ENCODE measurements around the gene C1D. TPM values are rescaled to one million over a fixed set of nuclear protein-coding genes. Genes with fewer than 3 reads are reported as not detected.
"Not testable (repeated sequence)": the region's sequence is repeated elsewhere in the genome, so short reads cannot be mapped to it uniquely, and the experiment has no call there.

The C1D gene
- total RNA-seq, 2 experiments from 2014 or later = 19.1 to 36.3 TPM

GRCh38 chr2:67997528-67997900 is 65.3 kb downstream of the C1D start:
- Histone ChIP-seq H3K4me1 (ENCODE audit: insufficient read depth, low read length, poor library complexity, severe bottlenecking) (no peaks in the 10 kb centered on the region), H3K36me3 (ENCODE audit: insufficient read depth, low read length) (no peaks in the 10 kb centered on the region), H3K9me3 (ENCODE audit: low read length) (no peaks in the 10 kb centered on the region), H3K79me2 (ENCODE audit: insufficient read depth, low read depth, low read length) (no peaks in the 10 kb centered on the region), H3K4me2 (ENCODE audit: low read length) (no peak overlapping the region), H3K27ac (ENCODE audit: low read depth, low read length, poor library complexity, severe bottlenecking) (no peak overlapping the region), H2AFZ (ENCODE audit: low read length) (no peak overlapping the region), H4K20me1 (ENCODE audit: insufficient read depth, low read length) (no peaks in the 10 kb centered on the region), H3K4me3 (ENCODE audit: low read depth, low read length, poor library complexity, severe bottlenecking) (no peak overlapping the region), H3K9me2 (ENCODE audit: insufficient read depth, low read length) (no peaks in the 10 kb centered on the region)
- intact Hi-C loops (cut with micrococcal nuclease; ENCODE audit: unreplicated experiment) = no loop called here
- POLR2A ChIA-PET = no interaction called here
- BruUV-seq (replicated peaks) = no TSS peak
- CTCF ChIA-PET (ENCODE audit: unreplicated experiment) = no interaction called here
- DNase-seq (ENCODE audit: low spot score) = no peak
- TF ChIP-seq EZH2phosphoT487 (IDR thresholded peaks at IDR 0.05; ENCODE audit: borderline replicate concordance, low read depth, low read length) = no peak
- no peak for TF ChIP-seq CTCF (conservative IDR thresholded peaks at IDR 0.05; ENCODE audit: low read length)

- TF ChIP-seq EZH2phosphoT487 (IDR thresholded peaks at IDR 0.05; ENCODE audit: borderline replicate concordance, low read depth, low read length) = no peak
- TF ChIP-seq CTCF (conservative IDR thresholded peaks at IDR 0.05; ENCODE audit: low read length) = no peak
- no peak for DNase-seq (ENCODE audit: low spot score)
- H3K9me3 ChIP-seq (ENCODE audit: low read length) = no peaks in the 10 kb centered on the region
- no peaks in the 10 kb centered on the region for H3K4me1 ChIP-seq (ENCODE audit: insufficient read depth, low read length, poor library complexity, severe bottlenecking)
- POLR2A ChIA-PET = no interaction called here
- no peak overlapping the region for H3K4me3 ChIP-seq (ENCODE audit: low read depth, low read length, poor library complexity, severe bottlenecking)
- intact Hi-C loops (cut with micrococcal nuclease; ENCODE audit: unreplicated experiment) = no loop called here
- no peak overlapping the region for H2AFZ ChIP-seq (ENCODE audit: low read length)
- H4K20me1 ChIP-seq (ENCODE audit: insufficient read depth, low read length) = no peaks in the 10 kb centered on the region
- no peak overlapping the region for H3K27ac ChIP-seq (ENCODE audit: low read depth, low read length, poor library complexity, severe bottlenecking)
- CTCF ChIA-PET (ENCODE audit: unreplicated experiment) = no interaction called here
- no peaks in the 10 kb centered on the region for H3K9me2 ChIP-seq (ENCODE audit: insufficient read depth, low read length)
- no TSS peak for BruUV-seq (replicated peaks)
- H3K79me2 ChIP-seq (ENCODE audit: insufficient read depth, low read depth, low read length) = no peaks in the 10 kb centered on the region
- H3K4me2 ChIP-seq (ENCODE audit: low read length) = no peak overlapping the region
- no peaks in the 10 kb centered on the region for H3K36me3 ChIP-seq (ENCODE audit: insufficient read depth, low read length)
These were observed 65.9 kb downstream of the C1D start for GRCh38 chr2:67996772-67997527.

GRCh38 chr2:67994716-67995115 is 68.1 kb downstream of the C1D start:
- no peak for DNase-seq (ENCODE audit: low spot score)
- H3K9me2 ChIP-seq (ENCODE audit: insufficient read depth, low read length) = no peaks in the 10 kb centered on the region
- H4K20me1 ChIP-seq (ENCODE audit: insufficient read depth, low read length) = no peaks in the 10 kb centered on the region
- BruUV-seq (replicated peaks) = no TSS peak
- H3K27ac ChIP-seq (ENCODE audit: low read depth, low read length, poor library complexity, severe bottlenecking) = no peak overlapping the region
- POLR2A ChIA-PET = interaction anchor here (0.5 to 0.8 kb wide), 2 partner anchors 141 to 1346 kb away, joined by 3 read pairs; no protein-coding TSS in a partner anchor
- H2AFZ ChIP-seq (ENCODE audit: low read length) = no peak overlapping the region
- CTCF ChIA-PET (ENCODE audit: unreplicated experiment) = no interaction called here
- H3K4me3 ChIP-seq (ENCODE audit: low read depth, low read length, poor library complexity, severe bottlenecking) = no peak overlapping the region
- H3K4me1 ChIP-seq (ENCODE audit: insufficient read depth, low read length, poor library complexity, severe bottlenecking) = no peaks in the 10 kb centered on the region
- H3K36me3 ChIP-seq (ENCODE audit: insufficient read depth, low read length) = no peaks in the 10 kb centered on the region
- no peak overlapping the region for H3K4me2 ChIP-seq (ENCODE audit: low read length)
- H3K9me3 ChIP-seq (ENCODE audit: low read length) = no peaks in the 10 kb centered on the region
- intact Hi-C loops (cut with micrococcal nuclease; ENCODE audit: unreplicated experiment) = no loop called here
- no peaks in the 10 kb centered on the region for H3K79me2 ChIP-seq (ENCODE audit: insufficient read depth, low read depth, low read length)
- TF ChIP-seq CTCF (conservative IDR thresholded peaks at IDR 0.05; ENCODE audit: low read length) (no peak), EZH2phosphoT487 (IDR thresholded peaks at IDR 0.05; ENCODE audit: borderline replicate concordance, low read depth, low read length) (no peak)

- POLR2A ChIA-PET = interaction anchor here (0.8 kb wide), 1 partner anchor 140 kb away, joined by 3 read pairs; no protein-coding TSS in a partner anchor
- DNase-seq (ENCODE audit: low spot score); H3K9me3 ChIP-seq (ENCODE audit: low read length); H3K4me3 ChIP-seq (ENCODE audit: low read depth, low read length, poor library complexity, severe bottlenecking); H3K4me2 ChIP-seq (ENCODE audit: low read length); H4K20me1 ChIP-seq (ENCODE audit: insufficient read depth, low read length); H3K27ac ChIP-seq (ENCODE audit: low read depth, low read length, poor library complexity, severe bottlenecking); BruUV-seq (replicated peaks); H2AFZ ChIP-seq (ENCODE audit: low read length); H3K4me1 ChIP-seq (ENCODE audit: insufficient read depth, low read length, poor library complexity, severe bottlenecking); intact Hi-C loops (cut with micrococcal nuclease; ENCODE audit: unreplicated experiment); H3K79me2 ChIP-seq (ENCODE audit: insufficient read depth, low read depth, low read length); H3K36me3 ChIP-seq (ENCODE audit: insufficient read depth, low read length); H3K9me2 ChIP-seq (ENCODE audit: insufficient read depth, low read length); CTCF ChIA-PET (ENCODE audit: unreplicated experiment): not testable (repeated sequence)
These were observed 68.7 kb downstream of the C1D start for GRCh38 chr2:67994069-67994468.

Measured in OCI-LY7 (cell line).